GM12873 (cell line): ENCODE measurements around the gene ZBTB2.

Experiments used
- TF ChIP-seq, protein P1 (sequence below): IDR thresholded peaks from 2 replicates; pipeline ENCODE4 v1.5.1; 2012; ENCODE audit warnings: low read depth, mild to moderate bottlenecking, moderate library complexity, low read length, control low read depth; ENCODE audit not compliant: insufficient read depth; ENCODE audit errors: missing control alignments

ZBTB2 gene

DNA sequence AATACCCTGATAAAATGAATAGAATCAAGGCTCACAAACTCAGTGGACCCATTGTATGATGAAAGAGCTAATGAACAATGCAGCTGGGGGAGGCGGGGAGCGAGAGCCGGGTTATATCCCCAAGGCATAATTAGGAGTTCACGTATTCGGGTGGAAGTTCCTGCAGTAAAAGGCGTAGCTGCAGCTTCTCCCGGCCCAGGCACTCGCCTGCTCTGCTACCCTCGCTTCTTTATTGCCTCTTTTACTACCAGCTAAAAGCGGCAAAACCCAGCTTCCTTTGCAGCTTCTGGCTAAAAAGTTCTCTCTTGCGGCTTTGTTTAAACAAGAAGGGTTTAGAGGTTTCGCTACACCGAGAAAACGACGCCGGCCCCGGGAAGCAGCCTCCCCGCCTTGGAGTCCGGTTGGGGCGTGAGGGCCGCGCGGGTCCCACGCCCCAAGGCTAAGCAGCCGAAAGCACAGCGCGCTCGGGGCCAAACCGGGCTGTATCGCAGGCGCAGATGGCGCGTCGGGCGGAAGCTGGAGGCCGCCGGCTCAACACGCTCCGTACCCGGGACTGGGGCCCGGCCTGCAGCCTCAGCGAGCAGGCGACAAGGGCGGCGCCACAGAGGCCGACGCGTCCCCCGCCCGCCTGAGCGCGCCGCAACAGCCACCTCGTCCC is 1.6 kb downstream of the ZBTB2 start:
- TF ChIP-seq, protein P1, sequence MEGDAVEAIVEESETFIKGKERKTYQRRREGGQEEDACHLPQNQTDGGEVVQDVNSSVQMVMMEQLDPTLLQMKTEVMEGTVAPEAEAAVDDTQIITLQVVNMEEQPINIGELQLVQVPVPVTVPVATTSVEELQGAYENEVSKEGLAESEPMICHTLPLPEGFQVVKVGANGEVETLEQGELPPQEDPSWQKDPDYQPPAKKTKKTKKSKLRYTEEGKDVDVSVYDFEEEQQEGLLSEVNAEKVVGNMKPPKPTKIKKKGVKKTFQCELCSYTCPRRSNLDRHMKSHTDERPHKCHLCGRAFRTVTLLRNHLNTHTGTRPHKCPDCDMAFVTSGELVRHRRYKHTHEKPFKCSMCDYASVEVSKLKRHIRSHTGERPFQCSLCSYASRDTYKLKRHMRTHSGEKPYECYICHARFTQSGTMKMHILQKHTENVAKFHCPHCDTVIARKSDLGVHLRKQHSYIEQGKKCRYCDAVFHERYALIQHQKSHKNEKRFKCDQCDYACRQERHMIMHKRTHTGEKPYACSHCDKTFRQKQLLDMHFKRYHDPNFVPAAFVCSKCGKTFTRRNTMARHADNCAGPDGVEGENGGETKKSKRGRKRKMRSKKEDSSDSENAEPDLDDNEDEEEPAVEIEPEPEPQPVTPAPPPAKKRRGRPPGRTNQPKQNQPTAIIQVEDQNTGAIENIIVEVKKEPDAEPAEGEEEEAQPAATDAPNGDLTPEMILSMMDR: no peak

DNA sequence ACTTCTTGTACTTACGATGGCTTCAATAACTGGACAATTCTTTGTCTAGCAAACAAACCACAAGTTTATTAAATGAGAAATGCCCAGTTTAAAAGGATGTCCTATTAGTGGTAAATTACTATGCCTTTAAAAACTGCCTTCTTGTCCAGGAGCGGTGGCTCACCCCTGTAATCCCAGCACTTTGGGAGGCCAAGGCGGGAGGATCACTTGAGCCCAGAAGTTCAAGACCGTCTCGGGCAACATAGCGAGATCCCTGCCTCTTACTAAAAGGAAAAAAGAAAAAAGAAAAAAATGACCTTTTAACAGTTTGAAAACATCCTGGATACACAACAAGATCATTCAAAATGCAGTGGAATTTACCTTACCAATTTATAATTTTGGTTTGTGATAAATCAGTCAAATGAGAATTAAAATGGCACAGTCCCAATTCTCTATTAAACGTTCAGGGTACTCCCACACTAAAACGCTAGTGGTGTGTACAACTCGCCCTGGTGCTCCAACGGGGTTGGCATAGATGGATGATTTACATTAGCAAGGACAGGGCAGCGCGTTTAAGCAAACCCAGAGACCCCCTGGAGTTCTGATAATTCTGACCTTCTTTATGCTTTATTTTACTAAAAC is 2.3 kb downstream of the ZBTB2 start:
- TF ChIP-seq, protein P1: no peak

DNA sequence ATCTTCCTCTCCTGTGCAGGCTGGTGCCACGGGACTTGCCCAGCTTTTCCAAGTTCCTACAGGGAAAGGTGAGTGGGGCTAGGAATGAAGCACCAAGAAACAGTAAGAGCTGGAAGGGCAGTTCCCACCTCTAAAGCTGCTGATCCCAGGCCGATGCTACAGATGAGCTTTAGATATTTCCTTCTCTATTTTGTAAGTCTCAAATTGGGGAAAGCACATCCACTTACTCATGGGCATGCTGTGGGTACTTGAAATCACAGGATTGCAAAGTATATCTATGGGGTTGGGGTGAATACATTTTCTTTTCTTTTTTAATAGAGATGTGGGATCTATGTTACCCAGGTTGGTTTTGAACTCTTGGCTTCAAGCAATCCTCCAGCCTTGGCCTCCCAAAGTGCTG is 3.1 kb downstream of the ZBTB2 start:
- TF ChIP-seq, protein P1: no peak

DNA sequence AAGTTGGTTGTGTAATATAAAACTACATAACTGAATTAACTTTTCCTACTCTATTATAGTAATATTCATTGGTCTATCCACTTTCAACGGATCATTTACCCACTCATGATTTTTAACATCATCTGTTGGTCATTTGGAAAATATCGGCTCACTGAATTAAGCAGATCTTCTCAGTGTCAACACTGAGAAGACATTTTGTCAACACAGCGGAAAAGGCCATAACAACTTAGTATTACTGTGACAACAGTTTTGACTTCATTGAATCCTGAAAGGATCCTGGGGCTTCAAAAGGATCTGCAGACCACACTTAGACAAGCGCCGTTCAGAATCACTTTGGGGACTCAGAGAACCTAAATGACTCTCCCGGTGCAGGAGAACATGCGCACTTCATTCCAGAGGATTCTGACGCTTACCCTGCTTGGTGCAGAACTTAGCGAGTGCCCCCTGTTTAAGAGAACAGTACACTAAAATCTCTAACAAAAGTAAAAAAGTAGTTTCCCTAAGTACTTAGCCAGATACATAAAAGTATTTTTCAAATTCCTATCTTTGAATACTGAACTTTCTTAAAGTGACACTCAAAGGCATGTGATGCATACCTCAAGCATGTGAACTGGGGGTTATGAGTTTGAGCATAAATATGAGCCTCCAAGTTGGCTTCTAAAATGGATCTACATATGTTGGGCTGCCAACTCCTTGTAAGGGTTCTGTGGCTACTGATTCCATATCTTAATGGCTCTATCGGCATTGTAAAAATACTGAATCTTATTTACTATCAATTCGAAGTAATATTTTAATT is 4.0 kb downstream of the ZBTB2 start:
- TF ChIP-seq, protein P1: no peak

DNA sequence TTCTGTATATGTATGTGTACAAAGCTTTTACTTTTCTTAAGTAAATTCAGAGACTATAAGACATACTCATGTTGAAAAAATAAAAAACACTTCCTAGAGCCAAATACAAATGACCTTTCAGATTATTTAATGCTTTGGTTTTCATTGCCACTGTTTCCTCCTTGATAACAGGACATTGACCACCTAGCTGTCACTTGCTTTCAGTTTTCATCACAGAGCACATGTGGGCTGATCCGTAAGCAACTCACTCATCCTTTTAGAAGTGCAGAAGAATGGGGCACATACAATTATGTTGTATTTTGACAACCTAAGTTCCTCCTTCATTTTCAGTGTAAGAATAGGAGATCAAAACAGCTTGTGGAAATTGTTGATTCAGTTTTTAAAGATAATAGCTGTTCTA is 6.2 kb downstream of the ZBTB2 start:
- TF ChIP-seq, protein P1: no peak

DNA sequence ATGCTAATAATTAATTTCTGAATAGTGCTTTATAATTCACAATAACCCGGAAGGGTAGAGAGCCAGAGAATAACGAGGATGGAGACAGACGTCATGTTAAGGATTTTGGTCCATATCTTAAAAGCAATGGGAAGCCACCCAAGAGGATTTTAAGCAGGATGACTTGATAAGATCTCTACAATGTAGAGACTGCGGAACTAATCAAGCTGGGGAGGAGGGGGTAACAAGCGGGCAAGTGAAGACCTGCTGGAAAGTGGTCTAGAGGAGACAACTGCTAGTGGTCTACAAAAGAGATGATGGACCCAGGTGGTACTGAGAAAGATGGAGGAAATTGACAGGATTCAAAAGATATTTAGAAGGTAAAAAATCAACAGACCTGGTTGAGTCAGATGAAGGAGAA is 7.2 kb downstream of the ZBTB2 start:
- TF ChIP-seq, protein P1: no peak

DNA sequence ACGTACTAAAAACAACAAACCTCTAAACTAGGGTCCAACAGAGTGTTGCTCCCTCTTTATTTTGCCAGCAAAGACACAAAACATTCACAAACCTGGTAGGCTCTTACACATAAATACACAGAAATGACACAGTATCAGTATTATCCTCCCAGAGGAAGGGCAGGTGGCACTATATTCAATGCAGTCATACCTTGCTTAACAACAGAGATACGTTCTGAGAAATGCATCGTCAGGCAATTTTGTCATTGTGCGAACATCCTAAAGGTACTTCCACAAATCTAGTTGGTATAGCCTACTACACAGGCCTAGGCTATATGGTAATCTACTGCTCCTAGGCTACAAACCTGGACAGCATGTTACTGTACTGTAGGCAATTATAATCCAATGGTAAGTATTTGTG is 9.6 kb downstream of the ZBTB2 start:
- TF ChIP-seq, protein P1: no peak
